H9 (cell line): Measurements from ENCODE around the gene MPPE1. TPM values are rescaled to one million over a fixed set of nuclear protein-coding genes. Genes with fewer than 3 reads are reported as not detected.
A peak's percentile ranks its signal among the peaks of the same experiment; 100 is the strongest.

ENCODE experiments used
- DNase-seq: peaks from one replicate; pipeline ENCODE4 v3.0.0-alpha.2; 2017
- H2AFZ ChIP-seq: one replicate; pipeline ENCODE4 v1.6.1; 2013; ENCODE audit warnings: mild to moderate bottlenecking, low read length, control low read depth, moderate library complexity
- H2AK5ac ChIP-seq: 2 replicates; pipeline ENCODE4 v1.6.1; 2013; ENCODE audit warnings: low read length, control low read depth, mixed read lengths; ENCODE audit not compliant: insufficient read length
- H2BK120ac ChIP-seq: one replicate; pipeline ENCODE4 v1.6.1; 2013; ENCODE audit warnings: low read depth, mild to moderate bottlenecking, low read length, control low read depth, inconsistent platforms; ENCODE audit not compliant: poor library complexity, severe bottlenecking
- H2BK12ac ChIP-seq: 2 replicates; pipeline ENCODE4 v1.6.1; 2013; ENCODE audit warnings: low read length, control low read depth, mixed read lengths, low read depth; ENCODE audit not compliant: insufficient read length
- H2BK15ac ChIP-seq: 2 replicates; pipeline ENCODE4 v1.6.1; 2013; ENCODE audit warnings: low read depth, low read length, control low read depth
- H2BK20ac ChIP-seq: one replicate; pipeline ENCODE4 v1.6.1; 2013; ENCODE audit warnings: low read depth, mild to moderate bottlenecking, low read length, control low read depth, inconsistent platforms; ENCODE audit not compliant: poor library complexity, severe bottlenecking
- H2BK5ac ChIP-seq: 2 replicates; pipeline ENCODE4 v1.6.1; 2013; ENCODE audit warnings: low read length, control low read depth, mixed read lengths; ENCODE audit not compliant: insufficient read length
- H3K14ac ChIP-seq: 2 replicates; pipeline ENCODE4 v1.6.1; 2013; ENCODE audit warnings: low read length, control low read depth; ENCODE audit not compliant: insufficient read depth
- H3K18ac ChIP-seq: 2 replicates; pipeline ENCODE4 v1.6.1; 2013; ENCODE audit warnings: low read depth, mild to moderate bottlenecking, mixed read lengths, low read length, control low read depth; ENCODE audit not compliant: insufficient read length
- H3K23ac ChIP-seq: 2 replicates; pipeline ENCODE4 v1.6.1; 2013; ENCODE audit warnings: low read length, control low read depth, mixed read lengths, low read depth; ENCODE audit not compliant: insufficient read length
- H3K23me2 ChIP-seq: 2 replicates; pipeline ENCODE4 v1.6.1; 2013; ENCODE audit warnings: low read depth, mild to moderate bottlenecking, mixed read lengths, low read length, control low read depth; ENCODE audit not compliant: insufficient read length, poor library complexity, severe bottlenecking
- H3K27ac ChIP-seq: 2 replicates; pipeline ENCODE4 v1.5.1; 2013; ENCODE audit warnings: low read length, control low read depth, mixed read lengths, low read depth; ENCODE audit not compliant: insufficient read length
- H3K27me3 ChIP-seq: 2 replicates; pipeline ENCODE4 v1.6.1; 2013; ENCODE audit warnings: low read length, control low read depth, inconsistent platforms; ENCODE audit not compliant: insufficient read depth
- H3K4ac ChIP-seq: 2 replicates; pipeline ENCODE4 v1.6.1; 2013; ENCODE audit warnings: low read depth, mild to moderate bottlenecking, control low read depth, inconsistent platforms, low read length, moderate library complexity
- H3K4me1 ChIP-seq: 2 replicates; pipeline ENCODE4 v1.6.1; 2013; ENCODE audit warnings: low read length, control low read depth, inconsistent platforms; ENCODE audit not compliant: insufficient read depth
- H3K4me2 ChIP-seq: 2 replicates; pipeline ENCODE4 v1.6.1; 2013; ENCODE audit warnings: low read length, control low read depth, mixed read lengths; ENCODE audit not compliant: insufficient read length, insufficient read depth
- H3K56ac ChIP-seq: 2 replicates; pipeline ENCODE4 v1.6.1; 2013; ENCODE audit warnings: low read depth, mild to moderate bottlenecking, mixed read lengths, low read length, control low read depth; ENCODE audit not compliant: insufficient read length
- H3K79me1 ChIP-seq: 2 replicates; pipeline ENCODE4 v1.6.1; 2013; ENCODE audit warnings: low read depth, mild to moderate bottlenecking, moderate library complexity, low read length, control low read depth, inconsistent platforms; ENCODE audit not compliant: insufficient read depth, poor library complexity, severe bottlenecking
- H3K79me2 ChIP-seq: 2 replicates; pipeline ENCODE4 v1.6.1; 2013; ENCODE audit warnings: low read length, control low read depth, inconsistent platforms; ENCODE audit not compliant: insufficient read depth
- H3K9ac ChIP-seq: 2 replicates; pipeline ENCODE4 v1.6.1; 2013; ENCODE audit warnings: low read length, control low read depth, mixed read lengths; ENCODE audit not compliant: insufficient read length; ENCODE audit errors: extremely low read depth
- H3K9me3 ChIP-seq: one replicate; pipeline ENCODE4 v1.6.1; 2013; ENCODE audit warnings: low read depth, low read length, inconsistent platforms; ENCODE audit not compliant: control insufficient read depth
- H3T11ph ChIP-seq: one replicate; pipeline ENCODE4 v1.6.1; 2013; ENCODE audit warnings: mild to moderate bottlenecking, low read length, control low read depth, inconsistent platforms
- H4K20me1 ChIP-seq: one replicate; pipeline ENCODE4 v1.6.1; 2013; ENCODE audit not compliant: control insufficient read depth, insufficient read length, insufficient read depth
- H4K5ac ChIP-seq: 2 replicates; pipeline ENCODE4 v1.6.1; 2013; ENCODE audit warnings: low read depth, mild to moderate bottlenecking, mixed read lengths, low read length, control low read depth; ENCODE audit not compliant: insufficient read length
- H4K8ac ChIP-seq: replicated peaks from 2 replicates; pipeline ENCODE4 v1.6.1; 2013; ENCODE audit warnings: low read length, control low read depth, mixed read lengths, low read depth; ENCODE audit not compliant: insufficient read length
- H4K91ac ChIP-seq: 2 replicates; pipeline ENCODE4 v1.6.1; 2013; ENCODE audit warnings: low read depth, mild to moderate bottlenecking, moderate library complexity, mixed read lengths, low read length, control low read depth; ENCODE audit not compliant: insufficient read length
- H3K27ac Mint-ChIP-seq, 3 experiments: 2 replicates in 2 of 3; 3 replicates in 1 of 3; pipeline ENCODE4 v1.8.0; 2020 to 2021; ENCODE audit warnings: mixed read lengths in 3 of 3, mild to moderate bottlenecking in 1 of 3, moderate library complexity in 1 of 3
- H3K27me3 Mint-ChIP-seq: 2 replicates; pipeline ENCODE4 v1.8.0; 2021; ENCODE audit warnings: low read depth, mild to moderate bottlenecking, moderate library complexity, mixed read lengths
- H3K36me3 Mint-ChIP-seq, 3 experiments: 2 replicates in 2 of 3; 3 replicates in 1 of 3; pipeline ENCODE4 v1.8.0; 2020 to 2021; ENCODE audit warnings: low read depth in 3 of 3, mixed read lengths in 3 of 3; ENCODE audit not compliant: insufficient read depth in 1 of 3
- H3K4me1 Mint-ChIP-seq, 2 experiments: 2 replicates each; pipeline ENCODE4 v1.8.0; 2020; ENCODE audit warnings: mixed read lengths in 2 of 2
- H3K4me3 Mint-ChIP-seq, 2 experiments: 2 replicates in 1 of 2; 3 replicates in 1 of 2; pipeline ENCODE4 v1.8.0; 2020 to 2021; ENCODE audit warnings: mild to moderate bottlenecking in 2 of 2, mixed read lengths in 2 of 2, moderate library complexity in 1 of 2
- H3K9me3 Mint-ChIP-seq, 2 experiments: 2 replicates in 1 of 2; 3 replicates in 1 of 2; pipeline ENCODE4 v1.8.0; 2020; ENCODE audit warnings: mild to moderate bottlenecking in 2 of 2, mixed read lengths in 2 of 2, moderate library complexity in 1 of 2
- WGBS: extraction: QIAGEN DNeasy Blood & Tissue Kit; methylation state at CpG from one replicate; pipeline ENCODE4 v1.1.7; 2013; ENCODE audit warnings: missing lambda C conversion rate, low lambda C conversion rate, mixed read lengths; ENCODE audit not compliant: insufficient read length; ENCODE audit errors: extremely low coverage; 5-methylcytosine and 5-hydroxymethylcytosine counted together
- total RNA-seq: library from RNA; stranded (reverse); gene quantifications from 2 replicates; pipeline ENCODE4 v1.2.1, GENCODE V29; 2021
- TF ChIP-seq, protein P1 (sequence below): fragments of 200-600 bp; sonication (generic); conservative IDR thresholded peaks from 3 replicates; pipeline ENCODE4 v1.8.0; 2021; ENCODE audit warnings: antibody characterized with exemption, mild to moderate bottlenecking

The MPPE1 gene
- total RNA-seq, 1 experiment from 2014 or later = 13.2 TPM

- Histone ChIP-seq H2BK120ac (no peak overlapping the region), H3K56ac (no peak overlapping the region), H2BK5ac (no peak overlapping the region), H3T11ph (no peak overlapping the region), H2BK15ac (no peak overlapping the region), H3K79me2 (no peaks in the 10 kb centered on the region), H3K4ac (no peak overlapping the region), H3K79me1 (no peaks in the 10 kb centered on the region), H3K4me1 (no peaks in the 10 kb centered on the region; the same call in 1 of the 2 replicates), H3K9me3 (no peaks in the 10 kb centered on the region), H2BK20ac (no peak overlapping the region), H3K14ac (no peak overlapping the region), H2BK12ac (no peak overlapping the region), H3K23ac (no peak overlapping the region), H2AFZ (no peak overlapping the region), H3K23me2 (no peaks in the 10 kb centered on the region), H3K9ac (no peak overlapping the region), H4K8ac (no peak overlapping the region), H3K27ac (no peak overlapping the region), H3K27me3 (no peaks in the 10 kb centered on the region), H2AK5ac (no peak overlapping the region), H4K91ac (no peak overlapping the region), H3K4me2 (no peak overlapping the region), H4K5ac (no peak overlapping the region), H4K20me1 (no peaks in the 10 kb centered on the region), H3K18ac (no peak overlapping the region)
- DNase-seq = no peak
- no peaks in the 10 kb centered on the region for H3K27me3 Mint-ChIP-seq
- peak overlapping the region in 1 of 3 experiments; percentile 79; a peak in 3 of 7 replicates for H3K27ac Mint-ChIP-seq
- no CpG with 5 or more reads among the region's 22 CpGs for WGBS
- TF ChIP-seq, protein P1, sequence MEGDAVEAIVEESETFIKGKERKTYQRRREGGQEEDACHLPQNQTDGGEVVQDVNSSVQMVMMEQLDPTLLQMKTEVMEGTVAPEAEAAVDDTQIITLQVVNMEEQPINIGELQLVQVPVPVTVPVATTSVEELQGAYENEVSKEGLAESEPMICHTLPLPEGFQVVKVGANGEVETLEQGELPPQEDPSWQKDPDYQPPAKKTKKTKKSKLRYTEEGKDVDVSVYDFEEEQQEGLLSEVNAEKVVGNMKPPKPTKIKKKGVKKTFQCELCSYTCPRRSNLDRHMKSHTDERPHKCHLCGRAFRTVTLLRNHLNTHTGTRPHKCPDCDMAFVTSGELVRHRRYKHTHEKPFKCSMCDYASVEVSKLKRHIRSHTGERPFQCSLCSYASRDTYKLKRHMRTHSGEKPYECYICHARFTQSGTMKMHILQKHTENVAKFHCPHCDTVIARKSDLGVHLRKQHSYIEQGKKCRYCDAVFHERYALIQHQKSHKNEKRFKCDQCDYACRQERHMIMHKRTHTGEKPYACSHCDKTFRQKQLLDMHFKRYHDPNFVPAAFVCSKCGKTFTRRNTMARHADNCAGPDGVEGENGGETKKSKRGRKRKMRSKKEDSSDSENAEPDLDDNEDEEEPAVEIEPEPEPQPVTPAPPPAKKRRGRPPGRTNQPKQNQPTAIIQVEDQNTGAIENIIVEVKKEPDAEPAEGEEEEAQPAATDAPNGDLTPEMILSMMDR = no peak
- H3K4me3 Mint-ChIP-seq = no peak overlapping the region
- peaks cover 4 to 15% of the 10 kb centered on the region in 2 experiments for H3K4me1 Mint-ChIP-seq
- peaks cover 3 to 37% (median 11%) of the 10 kb centered on the region in 3 experiments; a peak in 5 of 7 replicates for H3K36me3 Mint-ChIP-seq
- no peaks in the 10 kb centered on the region for H3K9me3 Mint-ChIP-seq
These were observed 22.7 kb downstream of the MPPE1 start for GRCh38 chr18:11885278-11885947.
